PC-3 (cell line): ENCODE results near the gene GPR137B. TPM values are rescaled to one million over a fixed set of nuclear protein-coding genes. Genes with fewer than 3 reads are reported as not detected.

ENCODE experiments used
- ATAC-seq: fragments of 200-7000 bp; cut with Tn5 transposase; 2 replicates; pipeline ENCODE4 v1.9.1; 2020; ENCODE audit warnings: mild to moderate bottlenecking, moderate library complexity
- BruUV-seq: library from RNA; stranded (reverse); fragments of 400-500 nt; replicated peaks from 2 replicates; lab custom pipeline; 2021; lab: Mats Ljungman, UMichigan
- CTCF ChIA-PET: fragments of 300-600 bp; sonication (Branson Sonifier 250); formaldehyde crosslinking; loops from one replicate; lab custom pipeline; 2022; ENCODE audit warnings: antibody characterized with exemption; lab: Charles Lee
- POLR2A ChIA-PET: fragments of 300-600 bp; sonication (Branson Sonifier 250); formaldehyde crosslinking; loops from one replicate; lab custom pipeline; 2022; ENCODE audit warnings: antibody characterized with exemption; ENCODE audit not compliant: unreplicated experiment; lab: Charles Lee
- DNase-seq: peaks from one replicate; pipeline ENCODE4 v3.0.0-alpha.2; 2015
- H2AFZ ChIP-seq: fragments of 300-600 bp; sonication (generic); 2 replicates; pipeline ENCODE4 v1.6.0; 2016; ENCODE audit warnings: antibody characterized with exemption, low read length
- H3F3A ChIP-seq: fragments of 300-600 bp; sonication (generic); one replicate; pipeline ENCODE4 v1.6.0; 2017; ENCODE audit warnings: antibody characterized with exemption, low read length, control low read depth, mild to moderate bottlenecking; ENCODE audit not compliant: unreplicated experiment
- H3K27ac ChIP-seq: fragments of 300-600 bp; sonication (generic); 2 replicates; pipeline ENCODE4 v1.5.1; 2016; ENCODE audit warnings: mild to moderate bottlenecking, low read length
- H3K27me3 ChIP-seq: fragments of 300-600 bp; sonication (generic); 2 replicates; pipeline ENCODE4 v1.6.1; 2016; ENCODE audit warnings: low read length, mixed read lengths
- H3K36me3 ChIP-seq: fragments of 300-600 bp; sonication (generic); 2 replicates; pipeline ENCODE4 v1.6.1; 2016; ENCODE audit warnings: low read depth, mixed run types, low read length, mixed read lengths
- H3K4me1 ChIP-seq: fragments of 300-600 bp; sonication (generic); 2 replicates; pipeline ENCODE4 v1.5.1; 2016; ENCODE audit warnings: low read length; ENCODE audit not compliant: insufficient read depth
- H3K4me2 ChIP-seq: fragments of 300-600 bp; sonication (generic); 2 replicates; pipeline ENCODE4 v1.6.0; 2016; ENCODE audit warnings: low read length
- H3K4me3 ChIP-seq: fragments of 300-600 bp; sonication (generic); 2 replicates; pipeline ENCODE4 v1.5.1; 2016; ENCODE audit warnings: mild to moderate bottlenecking, low read length, mixed read lengths
- H3K79me2 ChIP-seq: fragments of 300-600 bp; sonication (generic); 2 replicates; pipeline ENCODE4 v1.6.1; 2017; ENCODE audit warnings: low read length, mixed read lengths
- H3K9ac ChIP-seq: fragments of 300-600 bp; sonication (generic); 2 replicates; pipeline ENCODE4 v1.6.0; 2016; ENCODE audit warnings: mild to moderate bottlenecking, low read length
- H3K9me2 ChIP-seq: fragments of 300-600 bp; sonication (generic); replicated peaks from 2 replicates; pipeline ENCODE4 v1.6.1; 2016; ENCODE audit warnings: mixed run types, low read length, mixed read lengths
- H3K9me3 ChIP-seq: fragments of 300-600 bp; sonication (generic); 2 replicates; pipeline ENCODE4 v1.6.1; 2016; ENCODE audit warnings: low read length, mixed read lengths
- H4K20me1 ChIP-seq: fragments of 300-600 bp; sonication (generic); 2 replicates; pipeline ENCODE4 v1.6.1; 2016; ENCODE audit warnings: low read length, mixed read lengths
- EZH2 ChIP-seq: fragments of 300-600 bp; sonication (generic); IDR thresholded peaks from one replicate; pipeline ENCODE4 v1.6.1; 2017; ENCODE audit warnings: antibody characterized with exemption, mild to moderate bottlenecking, low read length; ENCODE audit not compliant: unreplicated experiment
- EZH2phosphoT487 ChIP-seq: fragments of 300-600 bp; sonication (generic); IDR thresholded peaks from 2 replicates; pipeline ENCODE4 v1.6.1; 2018; ENCODE audit warnings: mild to moderate bottlenecking, antibody characterized with exemption, low read length, borderline replicate concordance
- intact Hi-C: fragments of 100-400 bp; cut with micrococcal nuclease; formaldehyde crosslinking; loops from 2 replicates; pipeline ENCODE4 v1.9.0; 2023
- total RNA-seq: library from RNA; depleted of rRNA; stranded (reverse); fragments of >200 nt; gene quantifications from 2 replicates; pipeline ENCODE4 v1.2.3, GENCODE V29; 2014; rRNA removed
- TF ChIP-seq, protein P1 (sequence below): fragments of 300-600 bp; sonication (generic); conservative IDR thresholded peaks from 2 replicates; pipeline ENCODE4 v1.5.1; 2017; ENCODE audit warnings: antibody characterized with exemption, low read depth, mild to moderate bottlenecking, low read length

The GPR137B gene
- total RNA-seq, 1 experiment from 2014 or later = 2.3 TPM

DNA sequence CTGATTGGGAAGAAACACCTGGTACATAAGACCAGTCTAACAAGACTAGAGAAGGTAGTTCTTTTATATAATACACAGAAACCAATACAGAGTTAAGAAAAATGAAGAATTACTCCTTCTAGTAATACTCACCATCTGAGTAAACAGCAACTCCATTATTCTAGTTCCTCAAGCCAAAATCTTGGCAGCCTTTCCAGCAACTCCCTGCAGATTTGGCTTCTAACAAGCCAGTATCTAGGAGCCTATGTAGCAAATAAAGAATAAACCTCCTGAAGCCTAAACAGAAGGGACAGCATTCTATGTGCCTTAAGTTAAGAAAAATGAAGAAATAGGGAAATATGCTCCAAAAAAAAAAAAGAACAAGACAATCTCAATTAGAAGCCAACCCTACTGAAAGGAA is 114.9 kb downstream of the GPR137B start:
- BruUV-seq = no TSS peak
- Histone ChIP-seq H3K4me2 (no peak overlapping the region), H3K4me1 (no peaks in the 10 kb centered on the region), H3K4me3 (no peak overlapping the region), H3K36me3 (no peaks in the 10 kb centered on the region), H3K27ac (no peak overlapping the region), H3K9ac (no peak overlapping the region), H3K9me3 (no peaks in the 10 kb centered on the region), H3F3A (no peaks in the 10 kb centered on the region), H3K9me2 (no peaks in the 10 kb centered on the region), H2AFZ (no peak overlapping the region), H4K20me1 (no peaks in the 10 kb centered on the region), H3K79me2 (no peaks in the 10 kb centered on the region), H3K27me3 (no peaks in the 10 kb centered on the region)
- ATAC-seq = no peak
- DNase-seq = no peak
- no peak for TF ChIP-seq EZH2
- no peak for TF ChIP-seq EZH2phosphoT487
- TF ChIP-seq, protein P1, sequence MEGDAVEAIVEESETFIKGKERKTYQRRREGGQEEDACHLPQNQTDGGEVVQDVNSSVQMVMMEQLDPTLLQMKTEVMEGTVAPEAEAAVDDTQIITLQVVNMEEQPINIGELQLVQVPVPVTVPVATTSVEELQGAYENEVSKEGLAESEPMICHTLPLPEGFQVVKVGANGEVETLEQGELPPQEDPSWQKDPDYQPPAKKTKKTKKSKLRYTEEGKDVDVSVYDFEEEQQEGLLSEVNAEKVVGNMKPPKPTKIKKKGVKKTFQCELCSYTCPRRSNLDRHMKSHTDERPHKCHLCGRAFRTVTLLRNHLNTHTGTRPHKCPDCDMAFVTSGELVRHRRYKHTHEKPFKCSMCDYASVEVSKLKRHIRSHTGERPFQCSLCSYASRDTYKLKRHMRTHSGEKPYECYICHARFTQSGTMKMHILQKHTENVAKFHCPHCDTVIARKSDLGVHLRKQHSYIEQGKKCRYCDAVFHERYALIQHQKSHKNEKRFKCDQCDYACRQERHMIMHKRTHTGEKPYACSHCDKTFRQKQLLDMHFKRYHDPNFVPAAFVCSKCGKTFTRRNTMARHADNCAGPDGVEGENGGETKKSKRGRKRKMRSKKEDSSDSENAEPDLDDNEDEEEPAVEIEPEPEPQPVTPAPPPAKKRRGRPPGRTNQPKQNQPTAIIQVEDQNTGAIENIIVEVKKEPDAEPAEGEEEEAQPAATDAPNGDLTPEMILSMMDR = no peak
- intact Hi-C loops = no loop called here
- CTCF ChIA-PET = no interaction called here
- POLR2A ChIA-PET = no interaction called here

DNA sequence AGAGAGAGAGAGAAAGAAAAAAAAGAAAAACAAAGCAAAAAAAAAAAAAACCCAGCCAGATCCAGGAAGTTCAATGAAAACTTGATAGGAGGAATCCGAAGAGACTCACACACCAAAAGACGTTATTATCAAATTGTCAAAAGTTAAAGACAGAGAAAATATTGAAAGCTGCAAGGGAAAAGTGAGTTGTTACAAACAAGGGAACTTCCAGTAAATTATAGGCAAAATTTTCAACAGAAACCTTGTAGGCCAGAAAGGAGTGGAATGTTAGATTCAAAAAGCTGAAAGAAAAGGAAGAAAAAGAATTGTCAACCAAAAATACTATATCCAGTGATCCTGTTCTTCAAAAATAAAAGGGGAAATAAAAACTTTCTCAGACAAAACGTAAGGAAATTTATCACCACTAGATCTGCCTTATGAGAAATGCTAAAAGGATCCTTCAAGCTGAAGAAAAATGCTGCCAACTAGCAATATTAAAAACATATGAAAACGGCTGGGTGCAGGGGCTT is 115.8 kb downstream of the GPR137B start:
- Histone ChIP-seq H3K9ac (no peak overlapping the region), H3K9me2 (no peaks in the 10 kb centered on the region), H3F3A (no peaks in the 10 kb centered on the region), H4K20me1 (no peaks in the 10 kb centered on the region), H3K4me3 (no peak overlapping the region), H3K27ac (no peak overlapping the region), H3K4me1 (no peaks in the 10 kb centered on the region), H3K9me3 (no peaks in the 10 kb centered on the region), H2AFZ (no peak overlapping the region), H3K36me3 (no peaks in the 10 kb centered on the region), H3K27me3 (no peaks in the 10 kb centered on the region), H3K4me2 (no peak overlapping the region), H3K79me2 (no peaks in the 10 kb centered on the region)
- TF ChIP-seq, protein P1 = no peak
- TF ChIP-seq EZH2 = no peak
- ATAC-seq (no peak), DNase-seq (no peak)
- no TSS peak for BruUV-seq
- CTCF ChIA-PET = no interaction called here
- POLR2A ChIA-PET = no interaction called here
- intact Hi-C loops = loop anchor here (1.0 kb wide), 1 partner anchor 23 kb away; the partner anchor contains the start of gene ERO1B

Other genes with a start within 250 kb of the GPR137B start
- gene NID1, start 77.4 kb upstream of the GPR137B start, total RNA-seq = 11.1 and 13.1 TPM in 2 replicates
- gene ERO1B, start 139.4 kb downstream of the GPR137B start, total RNA-seq = 0.46 and 0.95 TPM in 2 replicates